ENCODE measurements around the gene LARGE1.

Gene LARGE1

GRCh38 chr22:33757802-33758483, 162.3 kb downstream of the LARGE1 start:
- DNase-seq = no peak

DNA sequence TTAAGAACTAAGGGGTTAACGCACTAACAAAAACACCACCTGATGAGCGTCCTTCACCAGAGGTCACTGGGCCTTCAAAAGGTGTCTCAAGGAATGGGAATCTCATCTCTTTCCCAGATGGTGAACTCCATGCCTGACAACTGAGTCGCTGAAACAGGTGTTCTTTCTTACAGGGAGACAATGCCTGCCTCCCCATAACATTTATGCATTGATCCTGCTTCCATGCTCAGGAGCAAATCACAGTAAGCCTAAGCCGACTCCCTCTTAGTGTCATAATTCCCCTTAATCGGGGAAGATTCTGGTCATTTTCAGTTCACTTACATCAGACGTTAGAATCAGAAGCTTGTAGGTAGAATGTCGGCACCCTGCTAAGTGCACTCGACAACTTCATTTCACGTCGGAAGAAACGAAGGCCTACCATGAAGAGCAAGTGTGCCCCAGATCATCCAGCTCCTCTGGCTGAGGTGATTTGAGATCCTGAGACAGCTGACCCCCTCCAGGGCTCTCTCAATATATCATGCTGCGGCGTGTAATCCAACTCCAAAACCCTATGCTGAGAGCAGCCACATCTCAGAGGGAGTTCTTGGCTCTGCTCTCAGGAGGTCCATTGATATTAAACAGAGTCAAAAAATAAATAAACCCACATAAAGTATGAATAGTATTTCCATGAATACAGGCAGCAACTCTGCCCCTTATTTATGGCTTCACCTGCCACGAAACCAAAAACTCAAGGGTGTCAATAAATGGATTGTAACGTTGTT, 163.1 kb downstream of the LARGE1 start:
- no peak for DNase-seq

GRCh38 chr22:33756508-33756949, 163.7 kb downstream of the LARGE1 start:
- no peak for DNase-seq

DNA sequence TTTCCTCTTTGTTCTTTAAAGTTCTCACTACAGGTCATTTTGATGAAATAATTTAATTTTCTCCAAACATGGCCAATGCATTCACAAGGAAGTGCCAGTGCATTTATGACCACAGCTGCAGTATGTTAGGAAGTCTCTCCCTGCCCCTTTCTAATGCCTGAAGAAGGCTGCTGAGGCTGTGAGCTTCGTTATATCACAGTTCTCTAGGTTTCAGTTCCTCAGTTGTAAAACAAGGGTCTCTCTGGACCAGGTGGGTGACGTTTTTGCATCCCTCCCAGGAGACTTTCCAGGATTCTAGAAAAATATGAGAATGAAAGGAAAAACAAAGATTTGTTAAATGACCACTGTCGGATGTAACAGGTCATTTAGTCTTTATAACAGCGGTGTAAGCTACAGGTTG, 171.6 kb downstream of the LARGE1 start:
- DNase-seq = no peak

DNA sequence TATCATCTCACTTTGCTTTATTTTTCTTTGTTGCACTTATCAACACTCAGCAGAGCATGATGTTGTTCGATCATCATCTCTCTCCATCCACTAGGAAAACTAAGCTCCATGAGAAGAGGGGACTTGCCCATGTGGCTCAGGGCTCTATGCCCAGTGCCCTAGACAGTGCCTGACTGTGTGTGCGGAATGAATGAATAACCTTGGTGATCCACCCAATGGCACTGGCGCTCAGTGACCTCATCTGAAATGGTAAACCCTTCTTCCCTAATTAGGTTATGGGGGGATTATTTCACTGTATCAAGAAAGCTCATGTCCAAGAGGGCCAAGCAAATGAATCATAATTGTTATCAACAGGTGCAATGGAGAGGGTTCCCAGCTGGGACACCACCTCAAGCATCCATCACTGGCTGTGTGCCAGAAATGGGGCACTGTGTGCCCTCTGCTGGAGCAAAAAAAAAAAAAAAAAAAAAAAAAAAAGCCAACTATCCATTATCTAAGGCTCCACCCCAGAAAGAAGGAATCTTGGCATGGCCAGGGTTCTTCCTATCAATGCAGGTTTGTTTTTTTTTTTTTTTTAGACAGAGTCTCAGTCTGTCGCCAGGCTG, 172.6 kb downstream of the LARGE1 start:
- DNase-seq = no peak

DNA sequence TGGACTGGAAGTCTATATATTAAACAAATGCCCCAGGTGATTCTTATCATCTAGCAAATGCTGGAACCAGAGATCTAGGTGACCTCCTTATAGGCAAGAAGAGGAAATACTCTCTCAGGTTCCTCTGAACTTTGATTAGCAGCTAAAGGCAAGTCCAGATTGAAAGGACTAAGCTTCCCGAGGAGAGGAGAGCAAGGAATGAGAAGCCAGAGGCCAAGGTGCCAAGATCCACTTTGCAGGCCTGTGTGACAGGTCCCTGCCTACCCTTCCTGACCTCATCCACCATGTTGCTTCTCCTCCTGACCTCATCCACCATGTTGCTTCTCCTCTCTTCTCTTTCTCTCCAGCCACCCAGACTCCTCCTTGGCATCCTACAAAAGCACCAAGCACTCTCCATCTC, 173.2 kb downstream of the LARGE1 start:
- DNase-seq = no peak

- DNase-seq = no peak
Measured at GRCh38 chr22:33746501-33746928, 173.8 kb downstream of the LARGE1 start.

- no peak for DNase-seq
Measured at GRCh38 chr22:33745501-33745900, 174.8 kb downstream of the LARGE1 start.

DNA sequence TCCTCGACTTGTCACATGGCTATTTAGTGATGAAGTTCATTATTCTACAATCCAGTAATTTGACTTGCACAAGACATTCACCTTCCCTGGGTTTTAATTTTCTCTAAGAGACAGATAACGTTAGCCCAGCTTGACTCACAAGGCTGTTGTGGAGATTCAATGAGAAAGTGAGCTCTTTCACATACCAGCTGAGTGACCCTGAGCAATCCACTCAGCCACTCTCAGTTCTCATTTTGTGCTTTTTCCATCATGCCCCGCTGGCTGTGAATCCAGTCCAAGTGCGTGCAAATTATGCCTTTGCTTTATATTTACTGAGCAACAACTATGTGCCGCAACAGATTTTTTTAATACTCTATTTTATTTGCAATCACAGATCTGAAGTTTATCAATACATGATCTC, 176.5 kb downstream of the LARGE1 start:
- no peak for DNase-seq

DNA sequence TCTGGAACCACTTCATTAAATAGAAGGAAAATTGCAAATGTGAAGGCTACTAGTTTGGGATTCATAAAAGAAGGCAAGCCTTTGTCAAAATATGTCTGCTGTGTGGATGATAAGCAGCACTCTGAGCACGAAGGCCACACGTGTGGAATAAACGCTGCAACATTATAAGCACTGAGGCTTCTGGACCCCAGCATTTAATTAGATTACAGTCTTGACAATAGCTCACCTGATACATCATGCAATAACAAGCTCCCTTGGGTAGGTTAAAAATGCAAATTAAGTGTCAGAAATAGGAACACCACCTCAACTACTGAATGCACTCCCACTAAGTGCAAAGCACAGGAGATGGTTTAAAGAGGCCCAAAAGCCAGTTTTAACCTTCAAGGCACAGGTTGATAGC, 179.3 kb downstream of the LARGE1 start:
- no peak for DNase-seq

DNA sequence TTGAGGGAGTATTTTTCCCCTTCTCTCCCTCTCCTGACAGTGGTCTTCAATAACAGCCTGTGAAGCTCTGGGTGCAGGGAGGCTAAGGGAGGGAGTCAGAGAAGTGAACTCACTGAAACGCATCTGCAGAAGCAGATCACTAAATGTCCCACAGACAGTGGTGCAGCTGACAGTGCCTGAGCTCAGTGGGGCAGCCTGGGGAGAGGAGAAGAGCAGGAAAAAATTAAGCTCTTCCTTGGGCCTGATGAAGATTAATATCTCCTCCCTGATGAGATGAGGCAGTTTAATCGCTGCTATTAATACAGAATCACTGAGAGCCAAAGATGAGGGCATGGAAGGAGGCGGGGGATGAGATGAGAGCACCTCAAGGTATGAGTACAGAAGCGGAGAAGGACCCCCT, 180.8 kb downstream of the LARGE1 start:
- no peak for DNase-seq

DNA sequence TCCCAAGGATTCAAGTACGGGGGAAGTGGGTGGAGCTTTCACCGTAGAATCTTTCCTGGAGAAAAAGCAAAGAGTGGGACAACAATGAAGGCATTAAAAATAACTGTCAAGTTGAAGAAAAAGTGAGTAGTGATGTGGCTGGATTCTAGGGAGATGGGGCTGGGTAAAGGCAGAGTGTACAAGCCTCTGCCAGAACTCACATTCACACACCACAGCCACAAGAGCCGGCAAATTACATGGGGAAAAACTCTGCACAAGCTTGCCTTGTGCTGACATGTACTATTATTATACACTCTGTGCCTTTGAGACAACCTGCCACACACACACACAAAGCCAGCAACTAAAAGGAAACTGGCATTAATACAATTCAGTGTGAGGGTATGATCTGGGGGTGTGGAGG, 182.6 kb downstream of the LARGE1 start:
- no peak for DNase-seq

DNA sequence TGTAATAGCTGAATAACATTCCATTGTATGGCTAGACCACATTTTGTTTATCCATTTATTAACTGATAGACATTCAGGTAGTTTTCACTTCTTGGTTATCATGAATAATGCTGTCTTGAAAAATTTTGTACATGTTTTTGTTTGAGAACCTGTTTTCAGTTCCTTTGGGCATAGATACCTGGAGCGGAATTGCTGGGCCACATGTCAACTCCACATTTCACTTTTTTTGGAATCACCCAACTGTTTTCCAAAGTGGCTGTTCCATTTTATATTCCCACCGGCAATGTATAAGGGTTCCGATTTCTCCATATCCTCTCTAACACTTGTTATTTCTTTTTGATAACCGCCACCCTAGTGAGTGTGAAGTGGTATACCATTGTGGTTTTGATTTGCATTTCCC, 184.3 kb downstream of the LARGE1 start:
- no peak for DNase-seq

GRCh38 chr22:33728847-33729246, 191.4 kb downstream of the LARGE1 start:
- no peak for DNase-seq

DNA sequence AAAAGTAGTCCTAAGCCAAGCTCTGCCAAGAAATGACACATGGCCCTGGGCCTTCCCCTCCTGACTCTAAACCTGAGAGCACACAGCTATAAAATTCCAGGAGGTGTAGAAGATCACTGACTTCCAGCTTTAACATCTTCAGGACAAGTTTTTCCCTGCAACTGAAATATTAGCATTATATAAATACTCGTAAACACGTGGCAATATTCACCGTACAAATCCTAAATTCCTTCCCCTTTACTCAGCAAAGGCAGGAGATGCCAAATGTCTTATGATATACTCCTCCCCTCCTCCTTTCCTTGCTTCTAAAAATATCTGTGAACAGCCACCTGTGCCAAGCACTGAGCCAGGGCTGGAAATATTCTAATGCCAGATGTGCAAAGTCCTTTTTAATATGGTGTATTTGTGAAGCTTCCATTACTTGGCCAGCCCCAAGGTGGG, 194.0 kb downstream of the LARGE1 start:
- peak; percentile 73 for DNase-seq

- DNase-seq = no peak
Measured at GRCh38 chr22:33723915-33724314, 196.4 kb downstream of the LARGE1 start.

DNA sequence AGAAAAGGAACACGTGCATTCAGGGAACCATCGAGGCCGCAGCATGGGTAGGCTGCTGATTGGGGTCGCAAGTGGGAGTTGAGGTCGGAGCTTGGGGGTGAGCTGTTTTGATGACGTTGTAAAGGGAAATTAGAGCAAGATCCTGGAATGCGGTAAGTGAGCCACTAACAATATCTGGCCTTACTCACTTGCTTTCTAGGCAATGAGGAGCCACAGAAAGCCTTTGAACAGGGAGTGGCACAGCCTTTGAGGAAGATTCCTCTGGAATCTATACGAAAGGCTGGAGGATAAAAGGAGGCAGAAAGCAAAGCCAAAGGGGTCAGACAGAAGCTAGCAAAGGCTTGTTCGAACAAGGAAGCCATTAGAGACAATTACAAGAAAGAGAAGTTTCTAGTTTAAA, 197.5 kb downstream of the LARGE1 start:
- no peak for DNase-seq

DNA sequence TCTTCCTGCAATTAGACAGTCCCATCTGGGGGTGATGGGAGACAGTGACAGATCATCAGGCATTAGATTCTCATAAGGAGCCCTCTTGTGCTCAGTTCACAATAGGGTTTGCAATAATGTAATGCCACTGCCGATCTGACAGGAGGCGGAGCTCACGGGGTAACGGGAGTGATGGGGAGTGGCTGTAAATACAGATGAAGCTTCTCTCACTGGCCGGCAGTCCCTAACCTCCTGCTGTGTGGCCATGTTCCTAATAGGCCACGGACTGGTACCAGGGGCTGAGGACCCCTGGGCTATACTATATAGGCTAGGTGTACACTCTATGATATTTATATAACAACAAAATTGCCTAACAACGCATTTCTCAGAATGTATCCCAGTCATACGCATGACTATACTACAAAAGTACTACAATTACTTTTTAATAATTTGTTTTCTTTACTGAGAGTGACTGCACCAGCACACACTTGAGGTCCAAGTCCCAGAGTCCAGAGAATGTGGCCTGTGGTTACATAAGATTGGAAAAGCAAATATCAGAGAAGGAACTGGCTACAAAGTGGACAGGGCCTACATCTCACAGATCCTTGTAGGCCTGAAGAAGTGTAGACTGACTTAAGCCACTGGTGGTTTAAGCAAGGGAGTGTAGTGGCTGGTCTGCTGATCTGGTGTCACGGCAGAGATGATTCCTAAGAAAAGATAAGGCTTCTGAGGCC, 200.0 kb downstream of the LARGE1 start:
- no peak for DNase-seq

GRCh38 chr22:33717694-33718396, 202.4 kb downstream of the LARGE1 start:
- DNase-seq = no peak

DNA sequence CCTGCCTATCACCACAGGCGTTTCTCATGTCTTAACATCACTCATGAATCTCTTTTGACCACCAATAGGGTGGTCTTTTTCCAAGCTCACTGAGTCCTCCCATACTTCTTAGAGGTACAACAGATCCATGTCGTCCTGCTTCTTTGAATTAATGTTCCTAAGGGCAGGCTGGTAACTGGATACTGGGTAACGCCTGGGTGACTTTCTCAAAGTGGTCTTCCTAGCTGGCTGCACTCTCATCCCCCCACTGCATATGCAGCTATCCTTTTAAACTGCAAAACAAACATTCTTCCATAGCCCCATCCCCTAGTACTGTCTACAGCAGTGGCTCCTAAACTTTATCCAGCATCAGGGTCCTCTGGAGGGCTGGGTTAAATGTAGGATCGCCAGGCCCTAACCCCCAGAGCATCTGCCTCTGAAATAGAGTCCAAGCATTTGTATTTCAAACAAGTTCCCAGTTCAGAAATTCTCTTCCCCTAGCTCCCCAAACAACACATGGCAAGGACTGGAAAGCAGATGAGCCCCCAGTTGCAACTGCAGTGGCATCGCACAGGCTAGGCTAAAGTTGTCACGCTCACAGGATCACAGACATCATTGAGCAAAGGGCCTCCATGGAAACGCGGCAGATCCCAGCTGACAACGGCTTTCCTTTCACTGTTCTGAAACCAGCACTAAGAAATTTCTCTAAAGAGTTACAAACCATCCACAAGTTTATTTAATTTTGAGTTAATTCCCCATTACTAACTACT, 204.9 kb downstream of the LARGE1 start:
- no peak for DNase-seq

GRCh38 chr22:33710326-33710725, 209.9 kb downstream of the LARGE1 start:
- no peak for DNase-seq

- DNase-seq = no peak
Measured at GRCh38 chr22:33707581-33707980, 212.7 kb downstream of the LARGE1 start.
